Hepatocyte (in vitro differentiated cells): Measurements from ENCODE around the gene DYRK1A. TPM values are rescaled to one million over a fixed set of nuclear protein-coding genes. Genes with fewer than 3 reads are reported as not detected.

Experiments
- DNase-seq: peaks from one replicate; pipeline ENCODE4 v3.0.0-alpha.2; 2016; ENCODE audit warnings: low spot score
- H2AFZ ChIP-seq: fragments of 200-600 bp; sonication (generic); 2 replicates; pipeline ENCODE4 v1.6.0; 2016; ENCODE audit warnings: antibody characterized with exemption, mild to moderate bottlenecking
- H3K27ac ChIP-seq: fragments of 200-600 bp; sonication (generic); 2 replicates; pipeline ENCODE4 v1.5.1; 2016; ENCODE audit warnings: mild to moderate bottlenecking
- H3K27me3 ChIP-seq: fragments of 200-600 bp; sonication (generic); 2 replicates; pipeline ENCODE4 v1.6.1; 2016
- H3K36me3 ChIP-seq: fragments of 200-600 bp; sonication (generic); replicated peaks from 2 replicates; pipeline ENCODE4 v1.5.1; 2016; ENCODE audit warnings: low read depth; ENCODE audit not compliant: insufficient read depth
- H3K4me1 ChIP-seq: fragments of 200-600 bp; sonication (generic); 2 replicates; pipeline ENCODE4 v1.5.1; 2016; ENCODE audit warnings: mild to moderate bottlenecking, moderate library complexity; ENCODE audit not compliant: insufficient read depth
- H3K4me2 ChIP-seq: fragments of 200-600 bp; sonication (generic); 2 replicates; pipeline ENCODE4 v1.6.0; 2016
- H3K4me3 ChIP-seq: fragments of 200-600 bp; sonication (generic); 2 replicates; pipeline ENCODE4 v1.5.1; 2016; ENCODE audit warnings: mild to moderate bottlenecking
- H3K79me2 ChIP-seq: fragments of 200-600 bp; sonication (generic); 2 replicates; pipeline ENCODE4 v1.6.0; 2017; ENCODE audit warnings: mild to moderate bottlenecking
- H3K9me2 ChIP-seq: fragments of 200-600 bp; sonication (generic); replicated peaks from 2 replicates; pipeline ENCODE4 v1.6.0; 2017; ENCODE audit warnings: mild to moderate bottlenecking; ENCODE audit not compliant: insufficient read depth
- H3K9me3 ChIP-seq: fragments of 200-600 bp; sonication (generic); 2 replicates; pipeline ENCODE4 v1.5.1; 2016; ENCODE audit warnings: low read depth, mild to moderate bottlenecking
- H4K20me1 ChIP-seq: fragments of 200-600 bp; sonication (generic); 2 replicates; pipeline ENCODE4 v1.6.0; 2016; ENCODE audit warnings: mild to moderate bottlenecking; ENCODE audit not compliant: insufficient read depth, poor library complexity, severe bottlenecking
- EZH2 ChIP-seq: fragments of 200-600 bp; sonication (generic); IDR thresholded peaks from 2 replicates; pipeline ENCODE4 v1.6.1; 2016; ENCODE audit warnings: antibody characterized with exemption, mild to moderate bottlenecking, borderline replicate concordance
- EZH2phosphoT487 ChIP-seq: fragments of 200-600 bp; sonication (generic); IDR thresholded peaks from one replicate; pipeline ENCODE4 v1.6.1; 2018; ENCODE audit warnings: antibody characterized with exemption, mild to moderate bottlenecking, low read depth, moderate library complexity; ENCODE audit not compliant: unreplicated experiment, severe bottlenecking
- WGBS: methylation state at CpG from one replicate; pipeline ENCODE4 v1.1.6; 2016; ENCODE audit warnings: low lambda C conversion rate; ENCODE audit errors: missing lambda C conversion rate; 5-methylcytosine and 5-hydroxymethylcytosine counted together
- polyA plus RNA-seq: library from polyadenylated mRNA; unstranded; fragments of >200 nt; fragmentation: Nextera tagmentation; extraction: Ambion mirVana; gene quantifications from 2 replicates; pipeline ENCODE4 v1.2.1, GENCODE V29; 2016
- total RNA-seq: library from RNA; depleted of rRNA; stranded (reverse); fragments of >200 nt; gene quantifications from 2 replicates; pipeline ENCODE4 v1.2.3, GENCODE V29; 2014
- TF ChIP-seq, protein P1 (sequence below): fragments of 200-600 bp; sonication (generic); IDR thresholded peaks from 2 replicates; pipeline ENCODE4 v1.5.1; 2016; ENCODE audit warnings: antibody characterized with exemption, mild to moderate bottlenecking; ENCODE audit not compliant: poor library complexity

DYRK1A gene
- total and polyA plus RNA-seq, 2 experiments from 2014 or later = 4.9 to 85.2 TPM

DNA sequence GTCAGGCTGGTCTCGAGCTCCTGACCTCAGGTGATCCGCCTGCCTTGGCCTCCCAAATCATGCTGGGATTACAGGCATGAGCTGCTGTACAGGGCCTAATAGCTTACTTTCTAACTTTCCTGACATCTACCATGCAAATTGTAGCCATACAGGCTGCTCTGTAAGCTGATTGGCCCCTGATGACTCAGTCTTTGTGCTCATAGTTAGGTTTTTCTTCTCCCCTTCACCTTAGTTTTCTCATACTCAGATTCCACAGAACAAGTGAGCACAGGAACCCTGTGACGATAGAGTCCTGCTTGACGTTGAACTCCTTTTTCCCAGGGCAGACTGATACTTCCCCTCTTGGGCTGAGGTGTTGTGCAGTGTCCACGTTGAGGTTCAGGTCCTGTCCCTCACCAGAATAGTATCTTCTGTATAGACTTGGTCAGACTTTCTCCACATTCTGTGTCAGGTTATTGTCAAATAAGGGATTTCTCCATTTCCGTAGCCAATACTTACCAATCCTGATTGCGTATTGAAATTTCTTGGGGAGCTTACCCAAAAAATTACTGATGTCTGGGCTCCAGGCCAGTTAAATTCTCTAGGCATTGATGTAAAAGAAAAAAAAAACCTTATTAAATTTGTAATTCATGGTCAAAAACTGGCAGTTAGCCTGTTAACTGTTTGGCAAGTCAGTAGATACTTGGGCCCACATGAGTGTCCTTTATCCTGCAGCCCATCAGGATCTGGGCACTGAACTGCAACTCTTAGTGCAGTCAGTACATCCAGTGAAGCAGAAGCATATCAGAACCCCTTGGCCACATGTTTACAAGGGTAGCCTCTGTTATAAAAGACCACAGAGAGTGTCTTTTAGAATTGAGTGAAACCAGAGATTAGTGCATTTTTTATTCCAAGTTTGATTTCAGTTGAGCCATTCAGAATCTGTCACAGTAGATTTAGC, 118.2 kb downstream of the DYRK1A start:
- no peak overlapping the region for H3K4me3 ChIP-seq
- H2AFZ ChIP-seq = no peak overlapping the region
- WGBS = 97% methylated on average over 7 of the region's 7 CpGs
- H3K27ac ChIP-seq = no peak overlapping the region
- H3K9me3 ChIP-seq = no peaks in the 10 kb centered on the region
- peaks cover 42% of the 10 kb centered on the region for H3K79me2 ChIP-seq
- H3K36me3 ChIP-seq = no peaks in the 10 kb centered on the region
- peaks cover 11% of the 10 kb centered on the region for H4K20me1 ChIP-seq
- no peaks in the 10 kb centered on the region for H3K9me2 ChIP-seq
- H3K4me2 ChIP-seq = no peak overlapping the region
- no peaks in the 10 kb centered on the region for H3K27me3 ChIP-seq
- TF ChIP-seq EZH2phosphoT487 (no peak), EZH2 (no peak)
- TF ChIP-seq, protein P1, sequence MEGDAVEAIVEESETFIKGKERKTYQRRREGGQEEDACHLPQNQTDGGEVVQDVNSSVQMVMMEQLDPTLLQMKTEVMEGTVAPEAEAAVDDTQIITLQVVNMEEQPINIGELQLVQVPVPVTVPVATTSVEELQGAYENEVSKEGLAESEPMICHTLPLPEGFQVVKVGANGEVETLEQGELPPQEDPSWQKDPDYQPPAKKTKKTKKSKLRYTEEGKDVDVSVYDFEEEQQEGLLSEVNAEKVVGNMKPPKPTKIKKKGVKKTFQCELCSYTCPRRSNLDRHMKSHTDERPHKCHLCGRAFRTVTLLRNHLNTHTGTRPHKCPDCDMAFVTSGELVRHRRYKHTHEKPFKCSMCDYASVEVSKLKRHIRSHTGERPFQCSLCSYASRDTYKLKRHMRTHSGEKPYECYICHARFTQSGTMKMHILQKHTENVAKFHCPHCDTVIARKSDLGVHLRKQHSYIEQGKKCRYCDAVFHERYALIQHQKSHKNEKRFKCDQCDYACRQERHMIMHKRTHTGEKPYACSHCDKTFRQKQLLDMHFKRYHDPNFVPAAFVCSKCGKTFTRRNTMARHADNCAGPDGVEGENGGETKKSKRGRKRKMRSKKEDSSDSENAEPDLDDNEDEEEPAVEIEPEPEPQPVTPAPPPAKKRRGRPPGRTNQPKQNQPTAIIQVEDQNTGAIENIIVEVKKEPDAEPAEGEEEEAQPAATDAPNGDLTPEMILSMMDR = no peak
- DNase-seq = no peak
- H3K4me1 ChIP-seq = no peaks in the 10 kb centered on the region

DNA sequence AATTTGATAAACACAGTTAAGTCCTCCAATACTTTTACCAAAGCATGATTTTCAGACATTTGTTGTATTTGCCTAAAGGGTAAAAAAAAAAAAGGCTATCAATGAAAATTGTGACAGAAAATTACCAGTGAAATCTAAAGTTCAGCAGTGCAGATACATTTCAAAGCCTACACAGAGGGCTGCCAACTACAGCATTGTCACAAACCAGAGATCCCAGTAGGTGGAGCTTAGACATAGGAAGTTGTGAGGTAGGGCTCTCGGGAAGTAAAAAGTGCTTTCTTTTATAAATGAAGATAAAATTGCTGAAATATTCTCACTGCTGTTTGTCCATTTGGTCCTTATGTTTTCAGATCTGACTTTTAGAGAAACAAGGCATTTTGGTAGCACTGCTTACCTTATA, 123.0 kb downstream of the DYRK1A start:
- Histone ChIP-seq H3K9me2 (no peaks in the 10 kb centered on the region), H4K20me1 (peaks cover 5% of the 10 kb centered on the region), H3K4me1 (no peaks in the 10 kb centered on the region), H3K4me2 (no peak overlapping the region), H2AFZ (no peak overlapping the region), H3K36me3 (no peaks in the 10 kb centered on the region), H3K4me3 (no peak overlapping the region), H3K27me3 (no peaks in the 10 kb centered on the region), H3K9me3 (no peaks in the 10 kb centered on the region), H3K27ac (no peak overlapping the region), H3K79me2 (peaks cover 20% of the 10 kb centered on the region)
- 83% methylated on average over 1 of the region's 1 CpG for WGBS
- TF ChIP-seq EZH2phosphoT487 (no peak), EZH2 (no peak)
- TF ChIP-seq, protein P1 = no peak
- no peak for DNase-seq

DNA sequence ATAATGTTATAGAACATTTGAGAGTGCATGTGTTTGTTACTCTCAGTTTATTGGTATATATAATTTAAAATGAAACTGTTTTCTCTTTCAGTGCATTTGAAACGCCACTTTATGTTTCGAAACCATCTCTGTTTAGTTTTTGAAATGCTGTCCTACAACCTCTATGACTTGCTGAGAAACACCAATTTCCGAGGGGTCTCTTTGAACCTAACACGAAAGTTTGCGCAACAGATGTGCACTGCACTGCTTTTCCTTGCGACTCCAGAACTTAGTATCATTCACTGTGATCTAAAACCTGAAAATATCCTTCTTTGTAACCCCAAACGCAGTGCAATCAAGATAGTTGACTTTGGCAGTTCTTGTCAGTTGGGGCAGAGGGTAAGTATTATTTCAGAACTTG, 123.5 kb downstream of the DYRK1A start:
- Histone ChIP-seq H3K79me2 (peaks cover 20% of the 10 kb centered on the region), H3K27me3 (no peaks in the 10 kb centered on the region), H3K27ac (no peak overlapping the region), H3K9me3 (no peaks in the 10 kb centered on the region), H2AFZ (no peak overlapping the region), H3K9me2 (no peaks in the 10 kb centered on the region), H4K20me1 (peaks cover under 1% of the 10 kb centered on the region), H3K36me3 (no peaks in the 10 kb centered on the region), H3K4me3 (no peak overlapping the region), H3K4me1 (no peaks in the 10 kb centered on the region), H3K4me2 (no peak overlapping the region)
- 95% methylated on average over 7 of the region's 7 CpGs for WGBS
- TF ChIP-seq EZH2 = no peak
- TF ChIP-seq, protein P1 = no peak
- TF ChIP-seq EZH2phosphoT487 = no peak
- DNase-seq = no peak
